Epithelial cell of proximal tubule (primary cell): Measurements from ENCODE around the gene RPL38. TPM values are rescaled to one million over a fixed set of nuclear protein-coding genes. Genes with fewer than 3 reads are reported as not detected.

Experiments used
- DNase-seq: peaks from one replicate; pipeline ENCODE4 v3.0.0-alpha.2; 2011; ENCODE audit warnings: low read depth
- H3K4me3 ChIP-seq: 2 replicates; pipeline ENCODE4 v1.5.1; 2011; ENCODE audit warnings: low read depth, mild to moderate bottlenecking, low read length
- CTCF ChIP-seq: conservative IDR thresholded peaks from 2 replicates; pipeline ENCODE4 v1.5.1; 2012; ENCODE audit warnings: low read depth, mild to moderate bottlenecking, low read length
- total RNA-seq: library from RNA; depleted of rRNA; stranded (reverse); fragments of >200 nt; gene quantifications from 2 replicates; pipeline ENCODE4 v1.2.3, GENCODE V29; 2015

Gene RPL38
- total RNA-seq, 1 donor from 2014 or later = 617 TPM

GRCh38 chr17:74160656-74161502 lies 42.6 kb upstream of the RPL38 start:
- DNase-seq = no peak
- TF ChIP-seq CTCF = no peak
- H3K4me3 ChIP-seq = no peak overlapping the region

- DNase-seq = no peak
- no peak for TF ChIP-seq CTCF
- H3K4me3 ChIP-seq = no peak overlapping the region
These were observed 42.0 kb upstream of the RPL38 start for GRCh38 chr17:74161503-74161875.

- TF ChIP-seq CTCF = no peak
- DNase-seq = no peak
- no peak overlapping the region for H3K4me3 ChIP-seq
These were observed 40.1 kb upstream of the RPL38 start for GRCh38 chr17:74163271-74163821.

- no peak for DNase-seq
- TF ChIP-seq CTCF = no peak
- no peak overlapping the region for H3K4me3 ChIP-seq
These were observed 39.6 kb upstream of the RPL38 start for GRCh38 chr17:74163836-74164235.

- no peak overlapping the region for H3K4me3 ChIP-seq
- TF ChIP-seq CTCF = no peak
- DNase-seq = no peak
These were observed 38.9 kb upstream of the RPL38 start for GRCh38 chr17:74164446-74165045.

- no peak for TF ChIP-seq CTCF
- no peak for DNase-seq
- H3K4me3 ChIP-seq = no peak overlapping the region
These were observed 37.6 kb upstream of the RPL38 start for GRCh38 chr17:74165797-74166365.
